HUES6 (cell line): Measurements from ENCODE around the gene MAP1B.
"Not testable (repeated sequence)": the region's sequence is repeated elsewhere in the genome, so short reads cannot be mapped to it uniquely, and the experiment has no call there.

Experiments
- H3K27ac ChIP-seq: 2 replicates; pipeline ENCODE4 v1.7.0; 2013; ENCODE audit warnings: low read depth, mild to moderate bottlenecking, low read length, inconsistent platforms
- H3K27me3 ChIP-seq: 2 replicates; pipeline ENCODE4 v1.6.1; 2013; ENCODE audit warnings: low read length; ENCODE audit not compliant: control insufficient read depth, insufficient read depth
- H3K36me3 ChIP-seq: 2 replicates; pipeline ENCODE4 v1.6.1; 2013; ENCODE audit warnings: low read length; ENCODE audit not compliant: control insufficient read depth, insufficient read depth
- H3K4me1 ChIP-seq: 2 replicates; pipeline ENCODE4 v1.6.1; 2013; ENCODE audit warnings: low read length; ENCODE audit not compliant: control insufficient read depth, insufficient read depth
- H3K4me3 ChIP-seq: 2 replicates; pipeline ENCODE4 v1.5.1; 2013; ENCODE audit warnings: low read depth, low read length
- H3K9ac ChIP-seq: one replicate; pipeline ENCODE4 v1.6.1; 2013; ENCODE audit warnings: mild to moderate bottlenecking, low read length
- H3K9me3 ChIP-seq: 2 replicates; pipeline ENCODE4 v1.6.1; 2013; ENCODE audit warnings: low read depth, low read length; ENCODE audit not compliant: control insufficient read depth, insufficient read depth

MAP1B gene

DNA sequence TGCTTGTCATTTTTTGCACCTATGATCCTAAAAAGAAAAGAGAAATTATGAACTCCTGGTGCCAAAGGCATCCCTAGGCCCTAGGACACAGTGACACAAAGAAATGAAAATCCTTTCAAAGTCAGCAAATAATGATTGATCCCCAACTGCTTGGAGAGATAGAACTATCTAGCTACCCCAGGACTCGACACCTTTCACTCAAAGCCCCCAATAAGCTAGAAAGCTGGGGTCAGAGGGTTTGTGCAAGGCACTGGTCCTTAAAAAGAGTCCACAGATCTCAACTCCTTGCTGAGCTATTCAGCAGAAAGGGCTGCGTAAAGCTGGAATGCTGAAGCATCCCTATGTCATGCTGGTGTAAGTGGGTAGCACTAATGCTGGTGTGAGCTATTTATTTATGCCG is 31.8 kb upstream of the MAP1B start:
- Histone ChIP-seq H3K27me3 (no peaks in the 10 kb centered on the region), H3K36me3 (no peaks in the 10 kb centered on the region), H3K4me1 (peaks cover 24% of the 10 kb centered on the region), H3K9me3 (no peaks in the 10 kb centered on the region), H3K27ac (no peak overlapping the region), H3K9ac (no peak overlapping the region), H3K4me3 (no peak overlapping the region)

DNA sequence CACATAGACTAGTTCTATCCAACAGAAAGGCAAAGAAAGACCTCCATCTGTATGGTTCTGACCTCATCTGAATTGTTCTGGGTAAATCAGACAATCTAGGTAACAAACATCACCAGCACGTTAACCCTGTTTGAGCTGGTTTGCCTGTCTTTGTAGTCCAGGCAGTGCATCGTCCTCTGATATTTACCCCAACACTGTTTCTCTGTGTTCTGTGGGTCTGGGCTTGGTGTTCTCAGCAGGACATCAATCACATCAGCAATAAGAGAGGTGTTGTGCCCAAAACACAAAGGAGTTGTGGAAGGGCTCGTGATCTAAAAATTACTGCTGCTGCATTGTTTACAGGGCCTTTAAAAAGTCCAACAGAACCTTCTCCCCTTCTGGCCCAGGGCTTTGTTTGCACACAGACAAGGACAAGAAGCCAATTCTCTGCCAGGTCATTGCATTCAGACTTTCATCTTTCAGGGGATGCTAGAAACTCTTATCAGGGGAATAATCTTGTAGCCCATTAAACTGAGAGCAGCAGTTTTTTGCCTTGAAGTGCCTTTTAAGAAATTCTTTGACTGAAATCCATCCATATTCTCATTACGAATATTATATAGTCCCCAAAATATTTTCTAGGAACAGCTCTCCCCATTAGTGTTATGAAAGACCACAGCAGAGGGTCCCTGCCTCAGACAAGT is 30.5 kb upstream of the MAP1B start:
- H3K9ac ChIP-seq: no peak overlapping the region
- no peak overlapping the region for H3K27ac ChIP-seq
- H3K9me3 ChIP-seq: no peaks in the 10 kb centered on the region
- H3K36me3 ChIP-seq: no peaks in the 10 kb centered on the region
- peaks cover 20% of the 10 kb centered on the region for H3K4me1 ChIP-seq
- H3K27me3 ChIP-seq: no peaks in the 10 kb centered on the region
- H3K4me3 ChIP-seq: no peak overlapping the region

DNA sequence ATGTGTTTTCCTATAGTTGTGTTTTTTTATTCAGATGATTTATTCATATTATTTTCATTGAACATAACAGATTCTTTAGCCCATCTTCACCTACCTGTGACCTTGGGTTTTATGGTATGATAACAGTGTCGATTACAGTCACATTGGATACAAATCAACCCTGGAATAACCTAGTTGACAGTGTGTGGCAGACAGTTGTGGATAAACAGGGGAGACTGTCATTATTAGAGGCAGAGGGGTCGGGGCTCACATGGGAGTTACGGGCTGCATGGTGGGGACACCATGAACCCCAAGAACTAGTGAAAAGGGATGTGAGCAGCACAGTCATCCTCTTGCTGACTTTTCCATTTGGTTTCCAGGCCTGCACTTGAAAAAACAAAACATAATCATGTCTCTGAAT is 29.9 kb upstream of the MAP1B start:
- Histone ChIP-seq H3K4me1 (peaks cover 20% of the 10 kb centered on the region), H3K27ac (no peak overlapping the region)

DNA sequence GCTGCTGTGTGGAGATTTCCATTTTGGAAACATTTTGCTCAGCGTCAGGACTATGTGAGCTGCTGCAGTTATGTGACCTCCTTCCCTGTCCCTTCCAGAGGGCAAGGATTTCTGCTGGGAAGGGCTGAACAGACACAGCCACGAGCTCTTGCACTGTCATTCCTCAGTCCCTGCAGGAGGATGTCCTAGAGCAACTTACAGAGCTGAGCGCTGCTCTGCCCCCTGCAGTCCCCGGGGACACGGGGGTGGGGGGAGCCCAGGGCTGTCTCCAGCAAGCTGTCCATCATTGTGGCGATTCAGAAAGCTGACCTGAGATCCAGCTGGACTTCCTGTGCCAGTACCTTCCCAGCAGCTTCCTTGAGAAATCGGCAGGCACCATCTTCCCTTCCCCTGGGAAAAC is 28.0 kb upstream of the MAP1B start:
- Histone ChIP-seq H3K9ac (no peak overlapping the region), H3K27ac (no peak overlapping the region), H3K4me3 (no peak overlapping the region)

More for the DNA sequence above, 29.9 kb upstream of the MAP1B start:
- Histone ChIP-seq H3K9me3 (no peaks in the 10 kb centered on the region), H3K36me3 (no peaks in the 10 kb centered on the region), H3K27me3 (no peaks in the 10 kb centered on the region), H3K4me3 (no peak overlapping the region), H3K9ac (no peak overlapping the region)

DNA sequence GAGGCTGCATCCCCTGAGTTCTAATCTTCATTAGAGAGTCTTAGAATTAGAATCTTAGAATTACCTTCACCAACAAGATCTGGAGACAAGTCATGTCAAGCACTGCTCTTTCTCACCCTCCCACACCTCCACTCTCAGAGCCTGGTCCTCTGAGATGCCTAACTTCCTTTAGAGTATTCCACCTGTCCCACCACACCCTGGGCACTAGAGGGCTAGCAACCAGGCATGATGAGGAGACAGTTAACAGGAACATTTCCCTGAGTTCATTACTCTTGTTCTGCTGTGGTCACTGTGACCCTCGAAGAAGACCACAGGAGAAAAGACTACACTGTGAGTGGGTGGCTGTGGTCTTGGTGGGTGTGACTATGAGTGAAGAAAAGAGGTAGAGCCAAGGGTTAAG is 25.2 kb upstream of the MAP1B start:
- H3K9ac ChIP-seq: no peak overlapping the region
- no peak overlapping the region for H3K27ac ChIP-seq
- H3K9me3 ChIP-seq: no peaks in the 10 kb centered on the region
- H3K4me3 ChIP-seq: no peak overlapping the region
- peaks cover 15% of the 10 kb centered on the region for H3K4me1 ChIP-seq
- no peaks in the 10 kb centered on the region for H3K36me3 ChIP-seq
- no peaks in the 10 kb centered on the region for H3K27me3 ChIP-seq

More for the DNA sequence above, 28.0 kb upstream of the MAP1B start:
- Histone ChIP-seq H3K27me3 (no peaks in the 10 kb centered on the region), H3K4me1 (peaks cover 20% of the 10 kb centered on the region), H3K9me3 (no peaks in the 10 kb centered on the region), H3K36me3 (no peaks in the 10 kb centered on the region)

DNA sequence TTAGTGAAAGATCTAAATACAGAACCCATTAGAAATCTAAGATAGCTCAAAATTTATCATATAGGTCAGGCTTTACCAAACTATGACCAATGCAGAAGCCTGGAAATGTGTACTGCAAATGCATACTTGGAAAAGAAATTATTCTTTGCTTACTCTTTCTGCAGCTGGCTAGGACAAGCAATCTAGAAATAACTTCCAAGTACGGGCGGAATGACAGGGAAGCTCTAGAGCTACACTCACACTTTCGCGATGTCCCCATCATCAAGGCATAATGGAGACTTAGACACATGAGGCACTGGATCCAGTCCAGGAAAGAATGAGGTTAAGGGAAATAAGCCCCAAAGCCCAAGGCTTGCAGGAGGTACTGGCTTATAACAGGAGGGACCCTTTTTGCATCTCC is 22.4 kb upstream of the MAP1B start:
- H3K4me1 ChIP-seq: no peaks in the 10 kb centered on the region
- H3K27ac ChIP-seq: no peak overlapping the region
- no peak overlapping the region for H3K9ac ChIP-seq

DNA sequence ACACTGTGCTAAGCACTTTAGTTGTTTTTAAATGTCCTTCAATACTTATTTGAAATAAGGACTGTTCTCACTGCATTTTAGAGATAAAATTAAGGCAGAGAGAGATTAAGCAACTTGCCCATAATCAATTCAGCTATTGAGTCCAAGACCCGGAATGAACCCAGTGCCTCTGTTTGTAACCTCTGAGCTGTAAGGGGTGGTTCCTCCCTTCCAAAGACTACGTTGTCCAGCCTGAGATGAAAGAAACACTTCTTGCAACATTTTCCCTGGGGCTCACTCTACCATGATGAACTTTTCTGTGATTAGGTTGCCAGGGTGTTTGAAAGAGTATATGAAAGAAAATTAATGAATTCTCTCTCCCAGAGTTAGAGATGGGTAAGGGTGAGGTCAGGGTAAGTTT is 22.0 kb upstream of the MAP1B start:
- H3K4me3 ChIP-seq: no peak overlapping the region
- no peaks in the 10 kb centered on the region for H3K4me1 ChIP-seq
- H3K9ac ChIP-seq: no peak overlapping the region
- H3K27me3 ChIP-seq: no peaks in the 10 kb centered on the region
- H3K27ac ChIP-seq: no peak overlapping the region
- H3K9me3 ChIP-seq: no peaks in the 10 kb centered on the region
- H3K36me3 ChIP-seq: no peaks in the 10 kb centered on the region

More for the DNA sequence above, 22.4 kb upstream of the MAP1B start:
- no peaks in the 10 kb centered on the region for H3K27me3 ChIP-seq
- no peak overlapping the region for H3K4me3 ChIP-seq
- H3K36me3 ChIP-seq: no peaks in the 10 kb centered on the region
- no peaks in the 10 kb centered on the region for H3K9me3 ChIP-seq

DNA sequence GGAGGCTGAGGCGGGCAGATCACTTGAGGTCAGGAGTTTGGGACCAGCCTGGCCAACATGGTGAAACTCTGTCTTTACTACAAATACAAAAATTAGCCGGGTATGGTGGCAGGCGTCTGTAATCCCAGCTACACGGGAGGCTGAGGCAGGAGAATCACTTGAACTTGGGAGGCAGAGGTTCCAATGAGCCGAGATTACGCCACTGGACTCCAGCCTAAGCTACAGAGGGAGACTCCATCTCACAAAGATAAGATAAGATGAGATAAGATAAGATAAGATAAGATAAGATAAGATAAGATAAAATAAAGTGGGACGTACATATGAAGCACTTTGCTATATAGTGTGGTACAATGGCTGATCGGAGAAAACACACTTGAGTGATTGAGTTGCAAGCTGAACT is 17.6 kb upstream of the MAP1B start:
- H3K27ac ChIP-seq, H3K27me3 ChIP-seq, H3K4me3 ChIP-seq, H3K4me1 ChIP-seq, H3K36me3 ChIP-seq, H3K9me3 ChIP-seq: not testable (repeated sequence)
- peak overlapping the region; percentile 72 for H3K9ac ChIP-seq

DNA sequence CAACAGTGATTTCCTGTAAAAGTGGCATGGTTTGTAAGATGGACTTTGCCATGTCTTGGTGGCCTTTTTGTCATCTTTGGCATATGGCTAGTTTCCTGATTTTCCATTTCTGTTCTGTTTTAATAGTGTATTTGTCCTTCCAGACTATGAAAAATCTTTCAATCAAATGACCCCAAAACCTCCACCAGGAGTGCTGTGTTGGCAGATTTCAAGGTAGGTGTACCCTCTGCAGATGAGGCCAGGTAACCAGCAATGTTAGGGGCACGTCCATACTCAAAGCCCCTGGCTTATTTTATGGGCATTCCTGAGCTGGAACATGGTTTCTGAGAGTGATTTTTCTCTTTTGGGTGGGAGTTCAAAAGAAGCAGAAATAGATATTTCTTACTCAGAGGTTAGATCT is 15.2 kb upstream of the MAP1B start:
- H3K4me3 ChIP-seq: no peak overlapping the region
- H3K4me1 ChIP-seq: no peaks in the 10 kb centered on the region
- H3K27me3 ChIP-seq: no peaks in the 10 kb centered on the region

DNA sequence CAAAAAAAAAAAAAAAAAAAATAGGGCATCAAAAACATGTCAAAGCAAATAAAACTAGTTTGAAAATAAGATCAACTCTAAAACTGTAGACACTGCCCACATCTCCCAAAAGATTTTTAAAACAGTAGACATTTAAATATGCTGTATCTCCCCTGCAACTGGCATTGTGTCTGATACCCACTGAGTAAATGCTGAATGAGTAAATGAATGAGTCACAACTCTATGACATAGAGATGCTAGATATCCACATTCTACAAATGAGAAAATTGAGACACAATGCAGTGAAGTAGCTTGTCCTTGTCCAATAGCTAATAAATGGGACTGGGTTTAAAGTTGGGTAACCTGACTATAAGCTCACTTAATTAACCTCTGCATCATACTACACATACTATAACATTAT is 14.1 kb upstream of the MAP1B start:
- Histone ChIP-seq H3K4me3 (no peak overlapping the region), H3K4me1 (no peaks in the 10 kb centered on the region), H3K9me3 (no peaks in the 10 kb centered on the region), H3K9ac (no peak overlapping the region), H3K27me3 (no peaks in the 10 kb centered on the region), H3K36me3 (no peaks in the 10 kb centered on the region), H3K27ac (no peak overlapping the region)

More for the DNA sequence above, 15.2 kb upstream of the MAP1B start:
- Histone ChIP-seq H3K9ac (no peak overlapping the region), H3K36me3 (no peaks in the 10 kb centered on the region), H3K9me3 (no peaks in the 10 kb centered on the region), H3K27ac (no peak overlapping the region)

DNA sequence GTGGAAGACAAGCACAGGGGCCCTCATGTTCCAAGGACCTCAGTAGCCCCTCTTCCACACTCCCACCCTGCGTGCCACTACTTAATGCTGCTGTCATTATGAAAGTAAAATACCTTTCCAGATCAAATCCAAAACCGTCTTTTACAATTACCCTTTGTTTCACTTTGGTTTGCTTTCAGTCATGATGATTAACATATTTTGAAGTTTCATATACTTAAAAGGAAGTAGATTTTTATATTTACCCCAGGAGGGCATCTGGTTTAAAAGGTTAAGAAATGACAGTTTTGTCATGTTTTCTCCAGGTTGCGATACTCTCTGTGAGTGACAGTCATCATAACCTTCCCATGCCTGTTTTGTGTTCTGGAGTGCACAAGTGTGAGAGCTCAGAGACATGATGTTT is 13.5 kb upstream of the MAP1B start:
- no peaks in the 10 kb centered on the region for H3K27me3 ChIP-seq
- H3K4me3 ChIP-seq: no peak overlapping the region
- H3K27ac ChIP-seq: no peak overlapping the region
- H3K36me3 ChIP-seq: no peaks in the 10 kb centered on the region
- no peaks in the 10 kb centered on the region for H3K4me1 ChIP-seq
- H3K9ac ChIP-seq: no peak overlapping the region
- no peaks in the 10 kb centered on the region for H3K9me3 ChIP-seq
